DND-41 (cell line): Measurements from ENCODE around the gene MAPK7.
A peak's percentile ranks its signal among the peaks of the same experiment; 100 is the strongest.

Experiments
- ATAC-seq: fragments of 200-7000 bp; cut with Tn5 transposase; 3 replicates; pipeline ENCODE4 v1.9.1; 2021; ENCODE audit warnings: low read depth; ENCODE audit not compliant: insufficient read depth
- DNase-seq: peaks from one replicate; pipeline ENCODE4 v3.0.0-alpha.2; 2020
- H2AFZ ChIP-seq: 2 replicates; pipeline ENCODE4 v1.6.0; 2012; ENCODE audit warnings: low read depth, low read length
- H3K27ac ChIP-seq: 2 replicates; pipeline ENCODE4 v1.5.1; 2012; ENCODE audit warnings: low read length, inconsistent platforms
- H3K27me3 ChIP-seq: fragments of 200-600 bp; sonication (generic); 2 replicates; pipeline ENCODE4 v1.6.0; 2012; ENCODE audit warnings: low read length, mild to moderate bottlenecking, inconsistent platforms; ENCODE audit not compliant: insufficient read depth, poor library complexity
- H3K36me3 ChIP-seq: 2 replicates; pipeline ENCODE4 v1.5.1; 2012; ENCODE audit warnings: low read length, inconsistent platforms; ENCODE audit not compliant: insufficient read depth
- H3K4me1 ChIP-seq: 2 replicates; pipeline ENCODE4 v1.5.1; 2012; ENCODE audit warnings: mild to moderate bottlenecking, low read length; ENCODE audit not compliant: insufficient read depth
- H3K4me2 ChIP-seq: 2 replicates; pipeline ENCODE4 v1.6.0; 2012; ENCODE audit warnings: mild to moderate bottlenecking, moderate library complexity, low read length, inconsistent platforms; ENCODE audit not compliant: insufficient read depth
- H3K4me3 ChIP-seq, 2 experiments: fragments of 200-600 bp in 1 of 2; shearing (Covaris generic) in 1 of 2; 2 replicates each; pipeline ENCODE4 v1.5.1; 2012 to 2016; ENCODE audit warnings: inconsistent platforms in 2 of 2, low read length in 2 of 2, mild to moderate bottlenecking in 2 of 2, low read depth in 1 of 2, moderate library complexity in 1 of 2
- H3K79me2 ChIP-seq: 2 replicates; pipeline ENCODE4 v1.6.0; 2012; ENCODE audit warnings: low read length, inconsistent platforms; ENCODE audit not compliant: insufficient read depth
- H3K9ac ChIP-seq: 2 replicates; pipeline ENCODE4 v1.6.0; 2012; ENCODE audit warnings: low read depth, mild to moderate bottlenecking, inconsistent platforms, low read length, moderate library complexity
- H3K9me3 ChIP-seq: 2 replicates; pipeline ENCODE4 v1.5.1; 2012; ENCODE audit warnings: low read length, moderate library complexity, mild to moderate bottlenecking, inconsistent platforms; ENCODE audit not compliant: insufficient read depth, severe bottlenecking
- H4K20me1 ChIP-seq: 2 replicates; pipeline ENCODE4 v1.6.0; 2012; ENCODE audit warnings: low read length; ENCODE audit not compliant: insufficient read depth
- EZH2 ChIP-seq: IDR thresholded peaks from 3 replicates; pipeline ENCODE4 v1.6.1; 2012; ENCODE audit warnings: borderline replicate concordance, low read depth, mild to moderate bottlenecking, moderate library complexity, low read length, inconsistent platforms; ENCODE audit not compliant: severe bottlenecking
- TF ChIP-seq, protein P1 (sequence below): IDR thresholded peaks from 2 replicates; pipeline ENCODE4 v1.5.1; 2012; ENCODE audit warnings: borderline replicate concordance, low read length, moderate library complexity, mild to moderate bottlenecking; ENCODE audit not compliant: poor library complexity, severe bottlenecking; ENCODE audit errors: extremely low read depth

Gene MAPK7

DNA sequence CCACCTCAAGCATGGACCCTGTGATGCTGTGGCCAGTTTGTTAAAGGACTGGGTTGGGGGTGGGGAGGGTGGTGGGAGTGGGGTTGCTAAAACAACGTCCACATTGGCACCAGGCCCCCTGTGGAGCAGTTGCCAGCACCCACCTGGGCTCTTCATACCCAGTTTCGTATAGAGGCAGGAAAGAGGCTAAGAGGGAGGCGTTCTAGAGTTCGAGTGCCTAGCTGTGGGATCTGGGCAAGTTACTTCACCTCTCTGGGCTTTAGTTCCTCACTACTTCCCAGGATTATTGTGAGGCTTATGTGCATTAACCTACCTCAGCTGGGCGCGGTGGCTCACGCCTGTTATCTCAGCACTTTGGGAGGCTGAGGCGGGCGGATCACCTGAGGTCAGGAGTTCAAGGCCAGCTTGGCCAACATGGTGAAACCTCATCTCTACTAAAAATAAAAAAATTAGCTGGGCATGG, 7.3 kb downstream of the MAPK7 start:
- Histone ChIP-seq H3K9ac (no peak overlapping the region), H3K4me2 (no peak overlapping the region; the same call in 1 of the 2 replicates), H3K27me3 (no peaks in the 10 kb centered on the region), H3K9me3 (no peaks in the 10 kb centered on the region), H3K27ac (no peak overlapping the region), H3K36me3 (peaks cover 46% of the 10 kb centered on the region), H2AFZ (no peak overlapping the region), H3K4me1 (peaks cover 25% of the 10 kb centered on the region), H3K79me2 (peaks cover 2% of the 10 kb centered on the region; the same call in 1 of the 2 replicates), H4K20me1 (peaks cover 34% of the 10 kb centered on the region), H3K4me3 (no peak overlapping the region)
- DNase-seq = no peak
- ATAC-seq = no peak
- no peak for TF ChIP-seq EZH2
- TF ChIP-seq, protein P1, sequence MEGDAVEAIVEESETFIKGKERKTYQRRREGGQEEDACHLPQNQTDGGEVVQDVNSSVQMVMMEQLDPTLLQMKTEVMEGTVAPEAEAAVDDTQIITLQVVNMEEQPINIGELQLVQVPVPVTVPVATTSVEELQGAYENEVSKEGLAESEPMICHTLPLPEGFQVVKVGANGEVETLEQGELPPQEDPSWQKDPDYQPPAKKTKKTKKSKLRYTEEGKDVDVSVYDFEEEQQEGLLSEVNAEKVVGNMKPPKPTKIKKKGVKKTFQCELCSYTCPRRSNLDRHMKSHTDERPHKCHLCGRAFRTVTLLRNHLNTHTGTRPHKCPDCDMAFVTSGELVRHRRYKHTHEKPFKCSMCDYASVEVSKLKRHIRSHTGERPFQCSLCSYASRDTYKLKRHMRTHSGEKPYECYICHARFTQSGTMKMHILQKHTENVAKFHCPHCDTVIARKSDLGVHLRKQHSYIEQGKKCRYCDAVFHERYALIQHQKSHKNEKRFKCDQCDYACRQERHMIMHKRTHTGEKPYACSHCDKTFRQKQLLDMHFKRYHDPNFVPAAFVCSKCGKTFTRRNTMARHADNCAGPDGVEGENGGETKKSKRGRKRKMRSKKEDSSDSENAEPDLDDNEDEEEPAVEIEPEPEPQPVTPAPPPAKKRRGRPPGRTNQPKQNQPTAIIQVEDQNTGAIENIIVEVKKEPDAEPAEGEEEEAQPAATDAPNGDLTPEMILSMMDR = no peak

DNA sequence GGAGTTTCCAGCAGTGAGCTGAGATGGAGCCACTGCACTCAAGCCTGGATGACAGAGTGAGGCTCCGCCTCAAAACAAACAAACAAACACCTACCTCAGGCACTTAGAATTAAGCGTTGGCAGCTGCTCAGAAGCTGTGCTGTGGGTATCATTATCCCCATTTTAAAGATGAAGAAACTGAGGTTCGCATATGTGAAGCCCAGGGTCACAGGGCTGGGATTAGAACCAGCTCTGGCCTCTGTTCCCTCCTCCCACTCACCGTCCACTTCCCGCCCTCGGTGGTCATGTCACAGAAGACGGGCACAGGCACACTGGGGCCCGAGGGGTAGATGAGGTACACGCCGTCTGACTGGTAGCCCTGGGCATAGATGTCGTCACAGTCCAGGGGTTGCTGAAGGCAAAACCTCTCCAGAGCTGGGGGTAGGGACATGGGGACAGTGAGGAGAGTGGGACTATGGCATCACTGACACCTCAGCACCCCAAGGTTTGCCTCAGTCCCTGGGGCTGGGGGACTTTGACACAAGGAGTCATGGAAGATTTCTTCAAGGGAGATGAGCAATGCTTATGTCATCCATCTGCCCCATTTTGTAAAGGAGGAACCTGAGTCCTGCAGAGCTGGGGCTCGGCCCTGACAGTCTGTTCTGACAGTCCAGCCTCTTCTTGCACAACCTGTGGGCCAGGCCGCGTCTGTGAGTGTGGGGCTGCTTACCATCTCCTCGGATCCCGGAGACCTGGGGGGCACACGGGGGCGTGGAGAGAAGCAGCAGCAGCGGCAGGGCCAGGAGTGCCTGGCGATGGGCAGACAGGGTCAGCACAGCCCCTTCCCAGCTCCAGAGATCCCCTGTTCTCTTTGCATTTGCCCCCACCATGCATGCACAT, 8.0 kb downstream of the MAPK7 start:
- Histone ChIP-seq H3K9ac (peak overlapping the region; percentile 38), H2AFZ (no peak overlapping the region), H3K4me2 (peak overlapping the region; percentile 46), H3K79me2 (no peaks in the 10 kb centered on the region), H3K4me3 (peak overlapping the region in 1 of 2 experiments; percentile 41; a peak in 2 of 4 replicates), H3K4me1 (peaks cover 25% of the 10 kb centered on the region), H3K27ac (peak overlapping the region; percentile 61), H3K36me3 (peaks cover 38% of the 10 kb centered on the region), H4K20me1 (peaks cover 30% of the 10 kb centered on the region), H3K27me3 (no peaks in the 10 kb centered on the region), H3K9me3 (no peaks in the 10 kb centered on the region)
- no peak for ATAC-seq
- no peak for DNase-seq
- TF ChIP-seq, protein P1 = no peak
- no peak for TF ChIP-seq EZH2

DNA sequence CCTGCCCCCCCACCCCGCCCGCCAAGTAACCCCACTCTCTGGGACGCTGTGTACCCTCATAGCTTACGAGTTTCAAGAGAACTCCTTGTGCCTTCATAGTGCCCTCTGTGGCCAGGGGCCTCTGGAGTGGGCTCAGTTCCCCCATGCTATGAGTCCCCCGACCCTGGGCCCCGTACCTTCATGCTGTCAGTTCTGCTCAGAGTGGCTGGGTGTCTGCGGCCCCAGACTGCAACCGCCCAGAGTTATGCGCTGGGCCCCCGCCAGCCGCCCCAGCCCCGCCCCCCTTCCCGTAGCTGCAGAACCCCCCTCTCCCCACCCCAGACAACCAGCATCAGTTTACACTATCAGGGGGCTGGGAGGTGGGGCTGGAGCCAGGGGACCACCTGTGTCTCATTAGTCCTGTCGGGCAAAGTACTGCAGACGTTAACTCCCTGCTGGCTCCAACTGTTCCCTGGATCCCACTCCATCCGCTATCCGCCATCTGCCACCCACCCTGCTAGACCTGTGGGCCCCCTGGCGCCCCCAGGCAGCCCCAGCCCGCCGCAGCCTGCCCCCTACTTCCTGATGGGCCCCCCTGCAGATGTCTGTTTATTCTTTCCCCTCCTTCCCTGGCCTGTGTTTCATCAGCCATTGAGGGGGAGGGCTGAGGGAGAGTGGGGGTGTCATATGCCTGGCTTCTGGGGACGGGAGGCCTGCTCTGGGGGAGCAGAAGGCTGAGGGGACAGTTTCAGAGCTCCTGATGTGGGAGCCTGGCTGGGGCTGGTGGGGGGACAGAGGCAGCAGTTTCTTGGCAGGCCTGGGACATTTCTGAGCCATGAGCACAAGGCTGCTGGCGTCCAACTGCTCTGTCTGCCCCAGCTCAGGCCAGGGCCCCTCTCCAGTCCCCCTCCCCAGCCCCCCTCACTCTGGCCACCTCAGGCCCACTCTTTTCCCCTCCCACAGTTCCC, 8.9 kb downstream of the MAPK7 start, which contains the start of gene MFAP4:
Gene MFAP4, minus strand, starts transcription at position 217 of the 947 bp plus-strand sequence. Its CDS starts 35 bp downstream, at position 182.
- H3K36me3 ChIP-seq = peaks cover 31% of the 10 kb centered on the region
- H3K9me3 ChIP-seq = no peaks in the 10 kb centered on the region
- H3K4me1 ChIP-seq = peaks cover 25% of the 10 kb centered on the region
- H3K4me2 ChIP-seq = peak within 1 kb of the TSS; percentile 46
- ATAC-seq = peak; percentile 80
- DNase-seq = peak; percentile 89
- H3K4me3 ChIP-seq = peak within 1 kb of the TSS in 1 of 2 experiments; percentile 41; a peak in 2 of 4 replicates
- H3K27ac ChIP-seq = peak within 1 kb of the TSS; percentile 61
- H3K9ac ChIP-seq = peak within 1 kb of the TSS; percentile 38
- TF ChIP-seq, protein P1 = no peak
- TF ChIP-seq EZH2 = no peak
- H2AFZ ChIP-seq = no peak within 1 kb of the TSS
- no peaks in the 10 kb centered on the region for H3K79me2 ChIP-seq
- H3K27me3 ChIP-seq = peaks cover 4% of the 10 kb centered on the region
- peaks cover 31% of the 10 kb centered on the region for H4K20me1 ChIP-seq
